HG03159 (cell line): ENCODE results near the gene CLINT1.

ENCODE experiments used
- ATAC-seq: cut with Tn5 transposase; IDR thresholded peaks from one replicate; pipeline ENCODE4 v1.9.1; 2021; ENCODE audit warnings: mild to moderate bottlenecking, moderate library complexity; ENCODE audit not compliant: unreplicated experiment

CLINT1 gene

DNA sequence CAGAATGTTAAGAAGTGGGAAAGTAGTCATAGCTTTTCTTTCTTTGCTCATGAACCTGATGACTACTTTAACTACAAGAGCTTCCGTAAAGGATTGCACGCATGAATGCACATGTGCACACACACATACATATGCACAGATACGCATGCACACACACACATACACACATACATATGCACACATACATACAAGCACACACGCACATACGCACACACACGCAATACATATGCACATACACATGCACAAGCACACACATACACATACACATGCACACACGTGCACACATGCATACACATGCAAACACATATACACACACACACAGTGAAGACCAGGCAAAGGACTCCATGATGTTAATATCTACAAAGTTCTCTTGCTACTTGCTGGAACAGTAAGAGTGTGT, 92.5 kb downstream of the CLINT1 start:
- ATAC-seq = no peak

GRCh38 chr5:157764531-157764930, 94.4 kb downstream of the CLINT1 start:
- ATAC-seq = no peak

DNA sequence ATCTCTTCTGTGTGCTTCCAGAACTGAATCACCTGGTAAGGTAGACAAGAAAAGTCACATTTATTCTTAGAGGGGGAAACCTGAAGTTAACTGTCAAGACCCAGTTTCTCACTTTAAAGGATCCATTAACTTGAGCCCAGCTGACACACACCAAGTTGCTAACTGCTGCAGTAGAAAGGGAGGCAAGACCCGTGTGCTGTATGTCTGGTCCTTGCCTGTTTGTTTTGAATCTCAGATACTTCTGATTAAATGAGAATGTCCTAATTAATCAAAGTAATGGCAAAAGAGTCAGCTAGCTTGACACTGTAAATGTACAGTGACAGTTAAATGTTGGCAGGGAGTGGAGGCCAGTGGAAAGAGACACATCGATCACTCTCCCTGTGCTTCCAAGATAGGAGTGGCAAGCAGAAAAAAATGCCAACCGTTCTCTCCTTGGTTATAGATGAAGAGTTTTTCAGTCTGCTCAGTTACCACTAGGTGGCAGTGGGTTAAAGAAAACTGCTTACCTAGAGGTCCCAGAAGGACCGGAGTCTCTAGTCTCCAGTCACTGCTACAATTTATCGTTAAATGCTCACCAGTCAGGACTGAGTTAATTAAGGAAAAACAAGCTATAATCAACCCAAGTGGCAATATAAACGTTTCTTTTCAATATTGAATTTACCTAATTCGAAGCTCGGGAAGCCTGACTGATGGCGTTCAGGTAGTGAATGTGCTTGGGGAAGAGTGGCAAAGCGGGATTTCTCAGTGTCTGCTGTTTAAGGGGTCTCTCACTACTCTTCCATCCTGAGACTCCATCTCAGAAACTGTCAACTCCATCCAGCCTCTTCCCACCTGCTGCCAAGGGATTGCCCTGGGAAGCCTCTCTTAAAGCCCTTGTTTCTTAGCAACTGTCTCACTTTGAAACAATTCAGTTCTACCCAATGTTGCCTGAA, 97.0 kb downstream of the CLINT1 start:
- ATAC-seq = peak; percentile 88

- no peak for ATAC-seq
These were observed 100.2 kb downstream of the CLINT1 start for GRCh38 chr5:157758706-157759105.

GRCh38 chr5:157756122-157756521, 102.8 kb downstream of the CLINT1 start:
- no peak for ATAC-seq

GRCh38 chr5:157750320-157750719, 108.6 kb downstream of the CLINT1 start:
- ATAC-seq = no peak

DNA sequence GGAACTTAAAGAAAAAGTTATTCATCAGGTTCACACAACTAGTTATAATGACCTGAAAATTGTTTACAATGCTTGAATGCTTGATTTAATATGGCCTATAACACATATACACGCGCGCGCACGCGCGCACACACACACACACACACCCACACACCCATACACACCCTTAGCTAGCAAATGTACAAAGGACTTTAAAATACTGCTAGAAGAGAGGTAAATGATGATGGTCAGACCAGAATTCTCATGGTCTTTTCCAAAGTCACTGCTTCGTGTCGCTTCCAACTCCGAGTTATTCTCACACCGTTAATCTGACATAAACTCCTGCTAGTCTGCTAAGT, 109.5 kb downstream of the CLINT1 start:
- ATAC-seq = no peak

GRCh38 chr5:157748760-157749461, 110.0 kb downstream of the CLINT1 start:
- no peak for ATAC-seq

DNA sequence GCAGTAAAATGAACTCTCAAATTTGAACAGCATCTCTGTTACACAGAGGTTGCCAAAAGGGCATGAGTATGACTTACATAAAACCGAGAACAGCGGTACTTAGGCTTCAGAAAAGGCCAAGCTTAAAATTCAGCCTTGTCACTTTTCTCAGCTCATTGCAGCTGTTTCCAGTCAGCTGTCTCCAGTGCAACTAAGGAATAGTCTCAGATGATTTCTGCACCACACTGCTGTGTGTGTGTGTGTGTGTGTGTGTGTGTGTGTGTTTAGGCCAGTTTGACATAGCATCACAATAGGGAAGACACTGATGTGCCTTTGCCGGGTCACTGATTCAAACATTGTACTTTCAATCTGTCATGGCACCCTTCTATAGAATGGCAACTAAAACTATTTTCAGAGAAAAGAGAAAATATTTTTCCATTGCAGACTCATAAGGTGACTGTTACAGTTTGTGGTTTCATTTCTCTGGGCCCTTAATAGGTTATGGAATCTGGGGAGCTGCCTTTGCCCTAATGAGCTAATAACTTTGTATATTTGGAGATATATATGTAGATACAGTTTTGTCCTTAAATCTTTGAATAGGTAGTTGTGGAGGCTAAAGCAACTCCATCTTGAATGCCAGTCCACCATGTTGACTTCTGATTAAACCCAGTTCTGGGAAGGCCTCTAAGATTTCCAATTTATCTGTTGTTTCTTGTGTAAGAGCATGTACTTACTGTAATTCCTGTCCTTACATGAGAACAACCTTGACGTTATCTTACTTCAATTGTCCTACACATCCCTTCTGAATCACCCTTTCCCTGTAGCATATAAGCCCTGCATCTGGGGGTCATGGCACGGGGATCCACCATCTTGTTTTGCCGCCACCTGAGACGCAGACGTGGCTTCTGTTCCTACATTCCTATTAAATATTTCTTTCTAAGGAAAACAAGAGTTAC, 110.9 kb downstream of the CLINT1 start:
- ATAC-seq = no peak

GRCh38 chr5:157747173-157747740, 111.7 kb downstream of the CLINT1 start:
- no peak for ATAC-seq

GRCh38 chr5:157745041-157745456, 113.9 kb downstream of the CLINT1 start:
- no peak for ATAC-seq

GRCh38 chr5:157744051-157745011, 114.6 kb downstream of the CLINT1 start:
- peak; percentile 28 for ATAC-seq

DNA sequence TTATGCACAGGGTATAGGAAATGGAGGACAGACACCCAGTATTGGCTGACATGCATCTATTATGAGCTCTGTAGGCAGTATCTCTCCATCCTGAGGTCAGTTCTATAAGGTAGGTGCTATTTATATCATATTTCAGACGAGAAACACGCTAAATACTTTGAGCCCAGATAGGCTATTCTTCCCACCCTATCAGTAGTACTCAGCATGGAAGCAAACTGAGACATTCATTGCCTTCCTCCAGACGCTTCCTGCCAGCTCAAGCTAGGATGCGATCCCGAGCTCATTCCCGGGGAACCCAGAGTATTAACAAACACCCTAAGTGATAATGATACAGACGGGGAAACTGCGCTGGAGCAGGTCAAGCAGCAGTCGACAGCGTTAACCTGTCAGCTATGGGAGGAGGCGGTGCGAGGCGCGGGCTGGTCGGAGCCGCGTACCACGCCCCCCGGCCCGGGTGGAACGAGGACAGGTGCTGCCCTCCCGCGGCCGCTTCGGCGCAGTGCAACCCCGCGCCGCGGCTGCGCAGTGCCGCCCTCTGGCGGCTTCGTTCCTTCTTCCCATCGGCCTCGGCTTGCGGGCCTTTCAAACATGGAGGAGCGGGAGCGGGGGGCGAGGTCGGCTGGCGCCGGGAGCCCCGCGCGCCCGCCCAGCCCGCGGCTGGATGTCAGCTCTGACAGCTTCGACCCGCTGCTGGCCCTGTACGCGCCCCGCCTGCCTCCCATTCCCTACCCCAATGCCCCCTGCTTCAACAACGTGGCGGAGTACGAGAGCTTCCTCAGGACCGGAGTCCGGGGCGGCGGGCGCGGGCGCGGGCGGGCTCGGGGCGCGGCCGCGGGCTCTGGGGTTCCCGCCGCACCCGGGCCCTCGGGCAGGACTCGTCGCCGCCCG, 115.5 kb downstream of the CLINT1 start, which contains the start of gene LSM11:
TSS of gene LSM11 (plus strand) at position 550 of the 888 bp plus-strand sequence. CDS start at position 589, 39 bp downstream.
- ATAC-seq = peak; percentile 93

DNA sequence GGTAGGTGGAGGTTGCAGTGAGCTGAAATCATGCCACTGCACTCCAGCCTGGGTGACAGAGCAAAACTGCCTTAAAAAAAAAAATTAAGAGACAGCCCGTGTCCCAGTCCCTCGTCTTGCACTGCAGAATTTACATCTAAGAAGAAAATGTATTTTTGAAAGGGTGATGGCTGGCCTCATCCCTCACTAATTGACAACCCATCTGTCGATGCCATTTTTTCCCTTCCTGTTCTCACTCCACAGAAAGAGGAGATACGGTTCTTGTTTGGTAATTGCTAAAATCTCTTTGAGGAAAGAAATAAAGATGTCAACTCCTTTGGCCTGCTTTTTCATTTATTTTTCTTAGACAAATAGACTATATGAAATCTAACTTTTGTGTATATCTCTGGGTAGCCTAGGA, 117.8 kb downstream of the CLINT1 start:
- no peak for ATAC-seq

DNA sequence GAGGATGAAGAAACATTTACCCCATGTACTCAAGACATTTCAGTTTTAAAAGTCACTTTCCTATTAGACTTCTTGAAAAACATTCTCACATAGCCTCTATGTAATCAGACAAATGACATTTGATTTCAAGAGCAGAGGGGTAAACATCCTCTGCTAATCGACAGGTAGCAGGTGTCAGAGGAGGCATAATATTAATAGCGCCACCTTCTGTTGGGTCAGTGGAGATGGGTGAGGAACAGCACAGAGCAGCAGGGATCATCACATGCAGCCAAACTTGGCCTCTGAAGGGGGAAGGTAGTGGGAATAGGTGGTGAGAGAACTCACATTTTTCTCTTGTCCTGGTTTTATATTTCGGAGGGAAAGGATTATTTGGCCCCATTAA, 118.7 kb downstream of the CLINT1 start:
- ATAC-seq = no peak

- no peak for ATAC-seq
These were observed 119.3 kb downstream of the CLINT1 start for GRCh38 chr5:157739388-157740228.

DNA sequence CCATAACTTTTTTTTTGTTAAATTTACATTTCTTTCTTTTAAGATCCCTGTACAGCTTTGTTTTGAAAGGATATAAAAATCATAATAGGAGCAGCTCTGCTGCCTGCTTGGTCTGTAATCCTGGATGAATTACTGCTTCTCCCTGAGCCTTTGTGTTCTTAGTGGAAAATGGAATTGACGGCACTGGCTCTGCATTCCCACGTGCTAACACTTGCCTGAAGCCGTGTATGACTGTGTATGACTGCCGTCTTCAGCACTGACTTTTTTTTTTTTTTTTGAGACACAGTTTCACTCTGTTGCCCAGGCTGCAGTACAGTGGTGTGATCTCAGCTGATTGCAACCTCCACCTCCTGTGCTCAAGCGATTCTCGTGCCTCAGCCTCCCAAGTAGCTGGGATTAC, 123.0 kb downstream of the CLINT1 start:
- ATAC-seq = no peak
